K562 (cell line): ENCODE data around the gene KDM4C. TPM values are rescaled to one million over a fixed set of nuclear protein-coding genes. Genes with fewer than 3 reads are reported as not detected.
"Not testable (repeated sequence)": the region's sequence is repeated elsewhere in the genome, so short reads cannot be mapped to it uniquely, and the experiment has no call there.

ENCODE experiments used
- ATAC-seq: fragments of 200-7000 bp; cut with Tn5 transposase; 3 replicates; pipeline ENCODE4 v1.9.1; 2020; ENCODE audit warnings: moderate library complexity
- BruUV-seq: library from RNA; stranded (reverse); fragments of 400-500 nt; replicated peaks from 2 replicates; lab custom pipeline; 2021; lab: Mats Ljungman, UMichigan
- CTCF ChIA-PET: fragments of 300-600 bp; formaldehyde crosslinking; extraction: SDS; loops from one replicate; lab custom pipeline; 2021; ENCODE audit warnings: low intra/inter-chr PET ratio; lab: Yijun Ruan, JAX
- POLR2A ChIA-PET: fragments of 300-600, 350-650 bp; sonication (Branson Sonifier 250); formaldehyde crosslinking; extraction: SDS; loops from one replicate; lab custom pipeline; 2021; ENCODE audit warnings: antibody characterized with exemption, inconsistent platforms; lab: Yijun Ruan, JAX
- DNase-seq, 4 experiments: peaks; one replicate each; pipeline versions ENCODE4 v3.0.0 to v3.0.0-alpha.2; 2011 to 2018; ENCODE audit warnings: low spot score in 3 of 4, mixed read lengths in 3 of 4; ENCODE audit errors: extremely low read depth in 1 of 4
- FAIRE-seq: peaks from 2 replicates; lab custom pipeline; 2011; peaks lifted over from hg19 to GRCh38; lab: Jason Lieb, UNC
- H2AFZ ChIP-seq: 2 replicates; pipeline ENCODE4 v1.6.0; 2011; ENCODE audit warnings: low read depth, low read length, control low read depth, inconsistent platforms
- H3K27ac ChIP-seq: fragments of 200-600 bp; 3 replicates; pipeline ENCODE4 v1.8.0; 2011; ENCODE audit warnings: low read depth, mild to moderate bottlenecking, control low read depth, inconsistent platforms, low read length, moderate library complexity, mixed read lengths; ENCODE audit errors: extremely low read depth
- H3K27me3 ChIP-seq, 2 experiments: fragments of 300-600 bp in 1 of 2; 2 replicates in 1 of 2; 3 replicates in 1 of 2; pipeline versions ENCODE4 v1.6.0 to v1.8.0; 2011; ENCODE audit warnings: inconsistent platforms in 2 of 2, low read length in 2 of 2, mild to moderate bottlenecking in 1 of 2, mixed read lengths in 1 of 2, moderate library complexity in 1 of 2; ENCODE audit not compliant: control insufficient read depth in 2 of 2, insufficient read depth in 2 of 2
- H3K36me3 ChIP-seq: fragments of 300-600 bp; 3 replicates; pipeline ENCODE4 v1.8.0; 2011; ENCODE audit warnings: mild to moderate bottlenecking, low read length, inconsistent platforms; ENCODE audit not compliant: control insufficient read depth, insufficient read depth
- H3K4me1 ChIP-seq, 2 experiments: fragments of 200-600 bp in 1 of 2; replicated peaks in 1 of 2; 2 replicates in 1 of 2; 3 replicates in 1 of 2; pipeline versions ENCODE4 v1.5.1 to v1.8.0; 2011; ENCODE audit warnings: inconsistent platforms in 2 of 2, low read length in 2 of 2, mild to moderate bottlenecking in 1 of 2, mixed read lengths in 1 of 2, moderate library complexity in 1 of 2; ENCODE audit not compliant: control insufficient read depth in 2 of 2, insufficient read depth in 2 of 2
- H3K4me2 ChIP-seq: 2 replicates; pipeline ENCODE4 v1.6.1; 2011; ENCODE audit warnings: low read length, control low read depth, inconsistent platforms, mixed read lengths; ENCODE audit not compliant: insufficient read depth
- H3K4me3 ChIP-seq: fragments of 200-600 bp; sonication (generic), shearing (Covaris generic); 2 replicates; pipeline ENCODE4 v1.5.1; 2016; ENCODE audit warnings: control low read depth, inconsistent platforms
- H3K79me2 ChIP-seq: fragments of 200-600 bp; 3 replicates; pipeline ENCODE4 v1.8.0; 2011; ENCODE audit warnings: low read length, inconsistent platforms; ENCODE audit not compliant: control insufficient read depth, insufficient read depth
- H3K9ac ChIP-seq, 2 experiments: 2 replicates each; pipeline versions ENCODE4 v1.6.0 to v1.6.1; 2011; ENCODE audit warnings: low read depth in 2 of 2, low read length in 2 of 2, control low read depth in 1 of 2, inconsistent platforms in 1 of 2, mild to moderate bottlenecking in 1 of 2, mixed read lengths in 1 of 2; ENCODE audit not compliant: insufficient read depth in 1 of 2
- H3K9me1 ChIP-seq: one replicate; pipeline ENCODE4 v1.6.0; 2011; ENCODE audit warnings: inconsistent platforms, mild to moderate bottlenecking, low read length, moderate library complexity; ENCODE audit not compliant: control insufficient read depth, insufficient read depth
- H3K9me3 ChIP-seq: replicated peaks from 2 replicates; pipeline ENCODE4 v1.5.1; 2011; ENCODE audit warnings: low read depth, low read length, inconsistent platforms; ENCODE audit not compliant: control insufficient read depth, insufficient read depth
- H4K20me1 ChIP-seq: replicated peaks from 2 replicates; pipeline ENCODE4 v1.6.1; 2011; ENCODE audit warnings: low read length, inconsistent platforms, mixed read lengths; ENCODE audit not compliant: control insufficient read depth, insufficient read depth
- ATF3 ChIP-seq, 2 experiments: fragments of 450-650 bp in 1 of 2; sonication (generic) in 1 of 2; formaldehyde crosslinking in 1 of 2; IDR thresholded peaks in 1 of 2; conservative IDR thresholded peaks in 1 of 2; 2 replicates each; pipeline versions ENCODE4 v1.6.1 to v1.8.1; 2016 to 2023; ENCODE audit warnings: mild to moderate bottlenecking in 2 of 2, moderate library complexity in 2 of 2, inconsistent platforms in 1 of 2, missing genetic modification reagents in 1 of 2
- CEBPB ChIP-seq: fragments of 450-650 bp; IDR thresholded peaks from 2 replicates; pipeline ENCODE4 v1.6.1; 2016; ENCODE audit warnings: missing genetic modification characterization, missing compliant biosample characterization
- CEBPG ChIP-seq, 3 experiments: fragments of 200-800 bp in 1 of 3; sonication (Bioruptor generic) in 1 of 3; sonication (generic) in 1 of 3; formaldehyde crosslinking in 1 of 3; IDR thresholded peaks in 2 of 3; conservative IDR thresholded peaks in 1 of 3; 2 replicates each; pipeline versions ENCODE4 v1.6.1 to v1.8.0; 2016 to 2022; ENCODE audit warnings: missing compliant biosample characterization in 2 of 3, missing genetic modification characterization in 2 of 3, mild to moderate bottlenecking in 1 of 3, missing genetic modification reagents in 1 of 3
- WGBS: fragments of 100-300 bp; shearing (Covaris generic); methylation state at CpG from one replicate; pipeline ENCODE4 v1.1.6; 2016; ENCODE audit warnings: low coverage, mixed read lengths; ENCODE audit not compliant: insufficient coverage; ENCODE audit errors: missing lambda C conversion rate; 5-methylcytosine and 5-hydroxymethylcytosine counted together
- in situ Hi-C: fragments of 300-500 bp; cut with MboI; formaldehyde crosslinking; loops from 4 replicates; pipeline ENCODE4 v1.15.0; 2018; ENCODE audit warnings: inconsistent platforms, mixed read lengths
- intact Hi-C: fragments of 100-400 bp; cut with micrococcal nuclease; formaldehyde crosslinking; loops from 2 replicates; pipeline ENCODE4 v1.14.2; 2022
- polyA plus RNA-seq, 8 experiments: library from polyadenylated mRNA; depleted of rRNA in 4 of 8; stranded (reverse) in 5 of 8; unstranded in 3 of 8; fragments of >200 nt; fragmentation: Nextera tagmentation in 2 of 8; fragmentation: Illumina TruSeq in 1 of 8; extraction: Ambion mirVana in 2 of 8; extraction: Trizol in 1 of 8; gene quantifications; 2 replicates each; pipeline versions ENCODE4 v1.2.1 to v1.2.3, GENCODE V29; 2011 to 2014; ENCODE audit warnings: inconsistent platforms in 1 of 8, missing spikeins in 1 of 8
- total RNA-seq, 7 experiments: library from RNA; depleted of rRNA in 6 of 7; stranded (reverse); fragments of >200 nt in 6 of 7; fragmentation: Illumina TruSeq in 2 of 7; extraction: Trizol in 2 of 7; gene quantifications; 2 replicates each; pipeline versions ENCODE4 v1.2.1 to v1.2.3, GENCODE V29; 2011 to 2021; ENCODE audit warnings: low replicate concordance in 1 of 7

Gene KDM4C
- total and polyA plus RNA-seq, 9 of the 15 experiments (the other 6 are each of a cell fraction or from before 2014, with no cell fraction given): 5.4 to 17.0 (median 12.6) TPM

- TF ChIP-seq CEBPB (tag) (peak; percentile 59), CEBPG (tag; conservative IDR thresholded peaks at IDR 0.05 in 1 of 2, IDR thresholded peaks at IDR 0.05 in 1 of 2) (peak in 1 of 2 experiments; percentile 43; a peak in 1 of 4 replicates), ATF3 (IDR thresholded peaks at IDR 0.05) (peak; percentile 55; the same call in 1 of the 2 replicates)
- in situ Hi-C loops; BruUV-seq; H3K9me3 ChIP-seq; DNase-seq; H3K4me2 ChIP-seq; H3K36me3 ChIP-seq; H3K27ac ChIP-seq; H3K9ac ChIP-seq; FAIRE-seq; intact Hi-C loops; ATAC-seq; CTCF ChIA-PET; H3K9me1 ChIP-seq; H3K4me3 ChIP-seq; H4K20me1 ChIP-seq; H2AFZ ChIP-seq; H3K27me3 ChIP-seq; TF ChIP-seq CEBPG (CRISPR knock-in tag; IDR thresholded peaks at IDR 0.05); ATF3 (CRISPR knock-in tag; conservative IDR thresholded peaks at IDR 0.05): not testable (repeated sequence)
- POLR2A ChIA-PET: interaction anchor here (0.8 kb wide), 1 partner anchor 61 kb away, joined by 4 read pairs; no protein-coding TSS in a partner anchor
- Histone ChIP-seq H3K79me2 (peaks cover 65% of the 10 kb centered on the region), H3K4me1 (peaks cover 4 to 11% of the 10 kb centered on the region in 2 experiments; a peak in 4 of 5 replicates)
- WGBS: 63% methylated on average over 4 of the region's 4 CpGs
Observed at GRCh38 chr9:6768587-6768986, 10.8 kb downstream of the KDM4C start.
